T-helper 2 cell treated with Interferon-gamma antibody and Interleukin-4, amounts not matched to agents 100 ng/mL and 5 ng/mL, for 36 hours (primary cell): ENCODE data around the gene ATF5. TPM values are rescaled to one million over a fixed set of nuclear protein-coding genes. Genes with fewer than 3 reads are reported as not detected.

ENCODE experiments used
- intact Hi-C: fragments of 100-400 bp; cut with micrococcal nuclease; formaldehyde crosslinking; loops from one replicate; pipeline ENCODE4 v1.15.1; 2023
- total RNA-seq: library from RNA; stranded (reverse); gene quantifications from 2 replicates; pipeline ENCODE4 v1.2.3, GENCODE V29; 2022

ATF5 gene
- total RNA-seq, 1 donor from 2014 or later: 11.3 TPM

GRCh38 chr19:49972841-49973240 is 43.8 kb downstream of the ATF5 start:
- intact Hi-C loops: no loop called here

GRCh38 chr19:49973987-49974386 is 45.0 kb downstream of the ATF5 start:
- intact Hi-C loops: no loop called here

DNA sequence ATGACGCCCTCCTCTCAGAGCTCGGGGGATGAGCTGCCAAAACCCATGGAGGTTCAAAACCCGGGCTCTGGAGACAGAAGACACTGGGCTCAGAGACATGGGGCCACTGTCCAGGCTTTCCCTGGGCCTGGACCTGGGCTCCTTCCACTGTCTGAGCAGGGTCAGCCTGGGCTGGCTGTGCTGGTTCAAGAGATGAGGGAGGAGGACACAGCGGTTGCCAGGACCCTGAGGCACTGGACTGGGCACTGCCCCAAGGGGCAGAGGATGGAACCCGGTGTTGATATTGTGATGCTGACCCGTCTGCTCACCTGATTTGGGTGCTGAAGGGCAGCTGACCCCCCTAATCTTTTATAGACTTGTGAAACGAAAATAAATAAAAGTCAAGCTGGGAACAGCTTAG is 46.0 kb downstream of the ATF5 start:
- intact Hi-C loops: no loop called here

GRCh38 chr19:49976496-49976895 is 47.5 kb downstream of the ATF5 start:
- intact Hi-C loops: no loop called here

GRCh38 chr19:49977076-49977475 is 48.1 kb downstream of the ATF5 start:
- intact Hi-C loops: no loop called here

DNA sequence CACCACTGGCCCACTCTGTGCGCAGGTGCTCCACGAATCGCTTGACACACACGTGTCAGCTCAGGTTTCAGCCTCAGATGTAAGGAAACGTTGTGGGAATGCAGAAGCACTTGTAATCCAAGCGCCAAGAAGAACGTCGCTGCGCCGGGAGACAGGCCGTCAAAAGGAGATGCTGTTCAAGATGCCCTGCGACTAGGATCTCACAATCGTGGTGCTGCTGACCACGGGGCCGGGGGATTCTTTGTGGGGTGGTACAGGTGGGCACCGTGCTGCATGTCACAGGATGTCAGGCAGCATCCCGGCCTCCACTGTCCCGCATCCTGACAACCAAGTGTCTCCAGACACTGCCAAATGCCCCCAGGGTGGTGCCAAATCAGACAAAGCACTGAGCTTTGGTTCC is 48.9 kb downstream of the ATF5 start:
- intact Hi-C loops: no loop called here

- intact Hi-C loops: no loop called here
These were observed 49.3 kb downstream of the ATF5 start for GRCh38 chr19:49978324-49978723.

- intact Hi-C loops: no loop called here
These were observed 52.9 kb downstream of the ATF5 start for GRCh38 chr19:49981603-49982593.

Other genes starting within 250 kb of the ATF5 start
- gene ADM5, start 239.6 kb upstream of the ATF5 start, total RNA-seq: 4.8 and 4.9 TPM in 2 replicates
- 2.4 and 3.8 TPM in 2 replicates for gene CPT1C, start 238.1 kb upstream of the ATF5 start, total RNA-seq
- 2.9 and 3.3 TPM in 2 replicates for gene TSKS, start 165.9 kb upstream of the ATF5 start, total RNA-seq
- 70.9 and 73.8 TPM in 2 replicates for gene AP2A1, start 162.2 kb upstream of the ATF5 start, total RNA-seq
- gene FUZ, start 115.9 kb upstream of the ATF5 start, total RNA-seq: 11.3 and 11.5 TPM in 2 replicates
- gene MED25, start 110.9 kb upstream of the ATF5 start, total RNA-seq: 54.1 and 56.1 TPM in 2 replicates
- 90.5 and 96.0 TPM in 2 replicates for gene PTOV1, start 78.0 kb upstream of the ATF5 start, total RNA-seq
- gene PNKP, start 61.6 kb upstream of the ATF5 start, total RNA-seq: 146 and 160 TPM in 2 replicates
- 15.8 and 18.4 TPM in 2 replicates for gene AKT1S1, start 51.9 kb upstream of the ATF5 start, total RNA-seq
- gene TBC1D17, start 51.5 kb upstream of the ATF5 start, total RNA-seq: 22.9 and 26.6 TPM in 2 replicates
- gene IL4I1, start 32.3 kb upstream of the ATF5 start, total RNA-seq: 1.9 and 2.1 TPM in 2 replicates
- gene NUP62, start 299 bp downstream of the ATF5 start, total RNA-seq: 126 and 138 TPM in 2 replicates
- gene SIGLEC11, start 32.0 kb downstream of the ATF5 start, total RNA-seq: not detected in 2 replicates
- 72.9 and 75.3 TPM in 2 replicates for gene VRK3, start 96.2 kb downstream of the ATF5 start, total RNA-seq
- gene ZNF473, start 96.8 kb downstream of the ATF5 start, total RNA-seq: 10.8 and 11.0 TPM in 2 replicates
- not detected in 2 replicates for gene IZUMO2, start 234.1 kb downstream of the ATF5 start, total RNA-seq